Nephron progenitor cell (in vitro differentiated cells): ENCODE measurements around the gene CFAP74.

Experiments used
- DNase-seq: peaks from one replicate; pipeline ENCODE4 v3.0.0; 2021
- H3K27ac Mint-ChIP-seq: 2 replicates; pipeline ENCODE4 v1.8.0; 2021; ENCODE audit warnings: mild to moderate bottlenecking, moderate library complexity, mixed read lengths
- H3K27me3 Mint-ChIP-seq: 2 replicates; pipeline ENCODE4 v1.8.0; 2021; ENCODE audit warnings: mild to moderate bottlenecking, low read depth, mixed read lengths; ENCODE audit not compliant: poor library complexity
- H3K36me3 Mint-ChIP-seq: 2 replicates; pipeline ENCODE4 v1.8.0; 2021; ENCODE audit warnings: low read depth, mixed read lengths
- H3K4me1 Mint-ChIP-seq: 2 replicates; pipeline ENCODE4 v1.8.0; 2021; ENCODE audit warnings: mixed read lengths
- H3K4me3 Mint-ChIP-seq: 2 replicates; pipeline ENCODE4 v1.8.0; 2021; ENCODE audit warnings: mild to moderate bottlenecking, moderate library complexity, mixed read lengths
- H3K9me3 Mint-ChIP-seq: 2 replicates; pipeline ENCODE4 v1.8.0; 2021; ENCODE audit warnings: mild to moderate bottlenecking, moderate library complexity, mixed read lengths
- CTCF ChIP-seq: fragments of 200-600 bp; sonication (generic); IDR thresholded peaks from 2 replicates; pipeline ENCODE4 v1.5.0; 2021; ENCODE audit warnings: antibody characterized with exemption

CFAP74 gene

GRCh38 chr1:1883092-1883873 lies 120.3 kb downstream of the CFAP74 start:
- no peak for TF ChIP-seq CTCF
- Mint-ChIP-seq H3K4me1 (peaks cover 33% of the 10 kb centered on the region), H3K36me3 (peaks cover 84% of the 10 kb centered on the region), H3K4me3 (no peak overlapping the region), H3K27ac (peak overlapping the region; percentile 87), H3K9me3 (peaks cover 34% of the 10 kb centered on the region), H3K27me3 (peaks cover 2% of the 10 kb centered on the region)
- no peak for DNase-seq

- Mint-ChIP-seq H3K4me1 (peaks cover 33% of the 10 kb centered on the region), H3K9me3 (peaks cover 31% of the 10 kb centered on the region), H3K36me3 (peaks cover 80% of the 10 kb centered on the region), H3K4me3 (no peak overlapping the region), H3K27me3 (peaks cover 2% of the 10 kb centered on the region), H3K27ac (peak overlapping the region; percentile 86)
- no peak for DNase-seq
- TF ChIP-seq CTCF = no peak
These were observed 121.9 kb downstream of the CFAP74 start for GRCh38 chr1:1881727-1882126.

DNA sequence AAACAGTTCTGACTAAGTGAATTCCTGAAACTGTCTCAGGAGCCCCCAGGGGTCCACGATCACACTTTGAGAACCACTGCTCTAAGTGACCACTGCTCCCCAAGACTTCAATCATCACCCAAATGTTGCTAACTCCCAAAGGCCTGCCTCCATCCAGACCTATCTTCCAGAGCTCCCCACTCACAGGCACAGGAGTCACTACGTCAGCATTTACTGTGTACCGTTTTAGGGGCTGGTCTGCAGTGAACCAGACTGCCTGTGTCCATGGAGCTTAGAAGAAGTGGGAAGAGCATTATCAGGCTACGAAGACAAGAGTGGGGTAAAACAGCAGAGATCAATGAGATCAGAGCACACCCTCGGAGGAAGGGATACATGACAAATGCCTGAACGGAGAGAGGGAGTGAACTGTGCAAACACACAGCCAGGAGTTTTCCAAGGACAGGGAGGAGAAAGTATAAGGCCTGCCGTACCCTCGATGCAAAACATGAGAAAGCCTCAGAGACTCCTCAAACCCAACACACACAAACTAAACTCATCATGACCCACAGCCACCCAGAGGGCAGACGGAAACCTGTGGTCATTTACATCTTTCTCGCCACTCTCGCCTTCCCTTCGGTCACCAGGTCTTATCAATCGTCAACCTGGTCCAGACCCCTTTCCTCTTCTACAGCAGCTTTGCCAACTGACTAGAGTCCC lies 122.8 kb downstream of the CFAP74 start:
- Mint-ChIP-seq H3K36me3 (peaks cover 82% of the 10 kb centered on the region), H3K4me3 (peak overlapping the region; percentile 4), H3K27ac (peak overlapping the region; percentile 86), H3K4me1 (peaks cover 33% of the 10 kb centered on the region), H3K9me3 (peaks cover 36% of the 10 kb centered on the region), H3K27me3 (peaks cover 2% of the 10 kb centered on the region)
- no peak for DNase-seq
- no peak for TF ChIP-seq CTCF

GRCh38 chr1:1879942-1880341 lies 123.6 kb downstream of the CFAP74 start:
- Mint-ChIP-seq H3K9me3 (peaks cover 44% of the 10 kb centered on the region), H3K4me1 (peaks cover 33% of the 10 kb centered on the region), H3K4me3 (no peak overlapping the region), H3K27me3 (peaks cover 2% of the 10 kb centered on the region), H3K36me3 (peaks cover 90% of the 10 kb centered on the region), H3K27ac (no peak overlapping the region)
- no peak for DNase-seq
- TF ChIP-seq CTCF = no peak

DNA sequence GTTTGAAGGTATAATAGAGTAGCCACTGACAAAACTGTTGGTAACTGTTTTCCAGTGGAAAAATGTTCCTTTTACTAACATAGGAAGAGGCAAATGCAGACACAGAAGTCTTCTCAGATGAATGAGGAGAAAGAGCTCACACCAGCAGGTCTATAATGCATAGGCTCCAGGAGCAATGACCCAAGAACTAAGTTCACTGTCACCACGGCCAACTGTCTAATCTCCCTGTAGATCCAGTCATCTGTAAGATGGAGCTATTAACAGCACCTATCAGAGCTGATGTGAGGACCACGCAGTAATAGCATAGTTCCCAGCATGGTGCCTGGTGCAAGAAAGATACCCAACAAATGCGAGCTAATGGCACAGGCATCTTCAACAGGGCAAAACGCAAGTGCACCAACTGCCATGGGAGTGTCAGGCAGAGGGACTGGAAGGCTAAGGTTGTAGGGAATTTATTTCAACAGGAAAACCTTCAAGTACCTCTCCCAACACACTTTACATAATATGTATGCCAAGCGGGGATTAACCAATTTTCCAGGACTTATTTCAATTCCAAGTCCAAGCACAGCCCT lies 125.6 kb downstream of the CFAP74 start:
- H3K27ac Mint-ChIP-seq = peak overlapping the region; percentile 91

More for the DNA sequence above, 125.6 kb downstream of the CFAP74 start:
- H3K4me1 Mint-ChIP-seq = peaks cover 33% of the 10 kb centered on the region
- peaks cover 53% of the 10 kb centered on the region for H3K9me3 Mint-ChIP-seq
- H3K36me3 Mint-ChIP-seq = peaks cover 93% of the 10 kb centered on the region
- peaks cover 2% of the 10 kb centered on the region for H3K27me3 Mint-ChIP-seq
- no peak overlapping the region for H3K4me3 Mint-ChIP-seq
- TF ChIP-seq CTCF = no peak
- no peak for DNase-seq
